ENCODE measurements around the gene ATXN7. TPM values are rescaled to one million over a fixed set of nuclear protein-coding genes. Genes with fewer than 3 reads are reported as not detected.

Gene ATXN7
- total and polyA plus RNA-seq, 7 donors, result 2.4 to 27.2 (median 16.2) TPM

- DNase-seq, result no peak
- 72 to 80% (median 73%) methylated on average over 3 of the region's 3 CpGs for whole genome bisulfite sequencing, 3 donors
- no peaks in the 10 kb centered on the region for H3K9me3 ChIP-seq
Observed at GRCh38 chr3:63955036-63955650, 91.5 kb downstream of the ATXN7 start.

GRCh38 chr3:63955830-63956545 is 92.3 kb downstream of the ATXN7 start:
- intact Hi-C loops (cut with DNase I), result loop anchor here in 1 of 2 donors (5.0 kb wide), 1 partner anchor 44 kb away; the partner anchor contains the start of gene SCAANT1
- no peak for DNase-seq
- Histone ChIP-seq H3K4me1 (peaks cover 37% of the 10 kb centered on the region), H3K27ac (no peak overlapping the region), H3K27me3 (ENCODE audit: insufficient read depth in 3 of 3, low read length in 2 of 3) (no peaks in the 10 kb centered on the region), H3K4me3 (no peak overlapping the region), H3K36me3 (ENCODE audit: insufficient read depth in 1 of 2, low read depth in 1 of 2) (peaks cover 0 to 12% of the 10 kb centered on the region in 2 donors), H3K9me3 (no peaks in the 10 kb centered on the region)
- ATAC-seq, result no peak
- no peak for TF ChIP-seq CTCF (IDR thresholded peaks at IDR 0.05)
- WGBS, 3 donors, result 95 to 96% (median 95%) methylated on average over 13 of the region's 13 CpGs

More at GRCh38 chr3:63955036-63955650, 91.5 kb downstream of the ATXN7 start:
- intact Hi-C loops (cut with DNase I), result loop anchor here in 1 of 2 donors (5.0 kb wide), 1 partner anchor 43 kb away; the partner anchor contains the start of gene SCAANT1
- Histone ChIP-seq H3K36me3 (ENCODE audit: insufficient read depth in 1 of 2, low read depth in 1 of 2) (peaks cover 0 to 12% of the 10 kb centered on the region in 2 donors), H3K27me3 (ENCODE audit: insufficient read depth in 3 of 3, low read length in 2 of 3) (no peaks in the 10 kb centered on the region), H3K27ac (no peak overlapping the region), H3K4me3 (no peak overlapping the region), H3K4me1 (peaks cover 37% of the 10 kb centered on the region)
- no peak for ATAC-seq
- no peak for TF ChIP-seq CTCF (IDR thresholded peaks at IDR 0.05)

GRCh38 chr3:63959146-63959545 is 95.5 kb downstream of the ATXN7 start:
- Histone ChIP-seq H3K4me1 (peaks cover 49% of the 10 kb centered on the region), H3K27me3 (ENCODE audit: insufficient read depth in 3 of 3, low read length in 2 of 3) (no peaks in the 10 kb centered on the region), H3K9me3 (no peaks in the 10 kb centered on the region), H3K4me3 (no peak overlapping the region), H3K27ac (peak overlapping the region; percentile 69), H3K36me3 (ENCODE audit: insufficient read depth in 1 of 2, low read depth in 1 of 2) (peaks cover 0 to under 1% of the 10 kb centered on the region in 2 donors)
- WGBS, 3 donors, result 37 to 55% (median 41%) methylated on average over 3 of the region's 3 CpGs
- TF ChIP-seq CTCF (IDR thresholded peaks at IDR 0.05), result no peak
- ATAC-seq (no peak), DNase-seq (no peak)
- intact Hi-C loops (cut with DNase I), result loop anchor here in 1 of 2 donors (5.0 kb wide), 1 partner anchor 47 kb away; the partner anchor contains the start of gene SCAANT1

- no peaks in the 10 kb centered on the region for H3K27me3 ChIP-seq (ENCODE audit: insufficient read depth in 3 of 3, low read length in 2 of 3)
- H3K4me1 ChIP-seq, result peaks cover 59% of the 10 kb centered on the region
- no peaks in the 10 kb centered on the region for H3K36me3 ChIP-seq (ENCODE audit: insufficient read depth in 1 of 2, low read depth in 1 of 2)
- WGBS, 3 donors, result 12 to 15% (median 13%) methylated on average over 6 of the region's 6 CpGs
- no peak for TF ChIP-seq CTCF (IDR thresholded peaks at IDR 0.05)
- intact Hi-C loops (cut with DNase I), result no loop called here
- peak overlapping the region; percentile 69 for H3K27ac ChIP-seq
- peak overlapping the region; percentile 64 for H3K4me3 ChIP-seq
- no peaks in the 10 kb centered on the region for H3K9me3 ChIP-seq
- peak in 1 of 2 donors; percentile 61 for DNase-seq
- ATAC-seq, result peak; percentile 75 to 88 (median 82)
Observed at GRCh38 chr3:63960048-63960711, 96.5 kb downstream of the ATXN7 start.

Measured in psoas muscle (tissue), 8 donors.